SK-N-SH treated with all-trans-retinoic acid at 6 μM for 48 hours (cell line): ENCODE measurements around the gene TTC7B.

Experiments used
- ATAC-seq: fragments of 200-7000 bp; cut with Tn5 transposase; 3 replicates; pipeline ENCODE4 v1.9.1; 2020; ENCODE audit warnings: mild to moderate bottlenecking, moderate library complexity
- ARNTL ChIP-seq: fragments of 450-650 bp; formaldehyde crosslinking; IDR thresholded peaks from 2 replicates; pipeline ENCODE4 v1.5.0; 2020; ENCODE audit warnings: low read depth, mild to moderate bottlenecking, moderate library complexity, borderline replicate concordance
- BACH2 ChIP-seq: fragments of 250-450 bp; sonication (Bioruptor Pico); IDR thresholded peaks from 2 replicates; pipeline ENCODE4 v1.9.0; 2021; ENCODE audit warnings: mild to moderate bottlenecking, borderline replicate concordance
- CREB5 ChIP-seq: fragments of 250-450 bp; sonication (Bioruptor Pico); IDR thresholded peaks from 2 replicates; pipeline ENCODE4 v1.5.1; 2020; ENCODE audit warnings: low read depth, mild to moderate bottlenecking, moderate library complexity
- CSDC2 ChIP-seq: fragments of 250-450 bp; sonication (Bioruptor Pico); IDR thresholded peaks from 2 replicates; pipeline ENCODE4 v1.5.0; 2020; ENCODE audit warnings: mild to moderate bottlenecking, moderate library complexity
- CSRNP3 ChIP-seq: fragments of 250-450 bp; sonication (Bioruptor Pico); IDR thresholded peaks from 2 replicates; pipeline ENCODE4 v1.5.1; 2021; ENCODE audit warnings: mild to moderate bottlenecking, moderate library complexity
- ESRRG ChIP-seq: fragments of 250-450 bp; sonication (Bioruptor Pico); IDR thresholded peaks from 2 replicates; pipeline ENCODE4 v1.6.1; 2021; ENCODE audit warnings: mild to moderate bottlenecking
- ISL1 ChIP-seq: fragments of 250-450 bp; sonication (Bioruptor Pico); IDR thresholded peaks from 2 replicates; pipeline ENCODE4 v2.1.2; 2022; ENCODE audit warnings: mild to moderate bottlenecking, moderate library complexity
- PATZ1 ChIP-seq: fragments of 250-450 bp; sonication (Bioruptor Pico); IDR thresholded peaks from 2 replicates; pipeline ENCODE4 v1.8.0; 2020; ENCODE audit warnings: mild to moderate bottlenecking, moderate library complexity, borderline replicate concordance
- POU6F1 ChIP-seq: fragments of 250-450 bp; sonication (Bioruptor Pico); IDR thresholded peaks from 2 replicates; pipeline ENCODE4 v1.8.0; 2021; ENCODE audit warnings: low read depth, mild to moderate bottlenecking, moderate library complexity, borderline replicate concordance
- PPARA ChIP-seq: fragments of 250-450 bp; sonication (Bioruptor Pico); IDR thresholded peaks from 2 replicates; pipeline ENCODE4 v1.5.0; 2020; ENCODE audit warnings: mild to moderate bottlenecking, borderline replicate concordance
- SNAI2 ChIP-seq: fragments of 250-450 bp; sonication (Bioruptor Pico); IDR thresholded peaks from 2 replicates; pipeline ENCODE4 v1.5.0; 2020; ENCODE audit warnings: mild to moderate bottlenecking, moderate library complexity
- TOX ChIP-seq: fragments of 250-450 bp; sonication (Bioruptor Pico); IDR thresholded peaks from 2 replicates; pipeline ENCODE4 v1.8.0; 2021; ENCODE audit warnings: mild to moderate bottlenecking, moderate library complexity, borderline replicate concordance
- TSHZ2 ChIP-seq: fragments of 250-450 bp; sonication (Bioruptor Pico); IDR thresholded peaks from 2 replicates; pipeline ENCODE4 v1.5.0; 2020; ENCODE audit warnings: mild to moderate bottlenecking, moderate library complexity
- ZC3H10 ChIP-seq: fragments of 250-450 bp; sonication (Bioruptor Pico); IDR thresholded peaks from 2 replicates; pipeline ENCODE4 v1.5.1; 2021; ENCODE audit warnings: mild to moderate bottlenecking, moderate library complexity
- ZFP3 ChIP-seq: fragments of 250-450 bp; sonication (Bioruptor Pico); IDR thresholded peaks from 2 replicates; pipeline ENCODE4 v1.5.0; 2020; ENCODE audit warnings: mild to moderate bottlenecking, moderate library complexity
- ZNF565 ChIP-seq: fragments of 450-650 bp; formaldehyde crosslinking; conservative IDR thresholded peaks from 2 replicates; pipeline ENCODE4 v1.5.0; 2020; ENCODE audit warnings: low read depth, mild to moderate bottlenecking, moderate library complexity
- ZNF70 ChIP-seq: fragments of 450-650 bp; formaldehyde crosslinking; IDR thresholded peaks from 2 replicates; pipeline ENCODE4 v1.5.0; 2020; ENCODE audit warnings: mild to moderate bottlenecking, moderate library complexity
- ZNF8 ChIP-seq: fragments of 450-650 bp; formaldehyde crosslinking; IDR thresholded peaks from 2 replicates; pipeline ENCODE4 v1.5.0; 2020; ENCODE audit warnings: mild to moderate bottlenecking, moderate library complexity

TTC7B gene

GRCh38 chr14:90717916-90718315 lies 98.3 kb downstream of the TTC7B start (continued):
- no peak for TF ChIP-seq CREB5 (CRISPR knock-in tag)
- TF ChIP-seq ZNF8 (CRISPR knock-in tag), result no peak
- no peak for TF ChIP-seq ISL1
- no peak for TF ChIP-seq ZC3H10 (CRISPR knock-in tag)
- TF ChIP-seq PATZ1, result no peak
- no peak for TF ChIP-seq ZNF565 (CRISPR knock-in tag)

- no peak for TF ChIP-seq ZC3H10 (CRISPR knock-in tag)
- TF ChIP-seq POU6F1 (CRISPR knock-in tag), result no peak
- no peak for TF ChIP-seq PATZ1
- TF ChIP-seq ZNF565 (CRISPR knock-in tag), result no peak
- TF ChIP-seq ESRRG (CRISPR knock-in tag), result no peak
- TF ChIP-seq ISL1, result no peak
- no peak for TF ChIP-seq ZNF70 (CRISPR knock-in tag)
- no peak for TF ChIP-seq ZNF8 (CRISPR knock-in tag)
- TF ChIP-seq TSHZ2 (CRISPR knock-in tag), result no peak
- TF ChIP-seq TOX (CRISPR knock-in tag), result no peak
- no peak for TF ChIP-seq CSDC2
- no peak for TF ChIP-seq ARNTL
- TF ChIP-seq PPARA (CRISPR knock-in tag), result no peak
- no peak for TF ChIP-seq SNAI2 (CRISPR knock-in tag)
- TF ChIP-seq ZFP3, result no peak
- no peak for ATAC-seq
These were observed 100.2 kb downstream of the TTC7B start for GRCh38 chr14:90715993-90716392.

- no peak for TF ChIP-seq BACH2 (CRISPR knock-in tag)
- no peak for TF ChIP-seq CSRNP3 (CRISPR knock-in tag)
- TF ChIP-seq ZNF565 (CRISPR knock-in tag), result no peak
- TF ChIP-seq ZNF70 (CRISPR knock-in tag), result no peak
- TF ChIP-seq PPARA (CRISPR knock-in tag), result no peak
- TF ChIP-seq CREB5 (CRISPR knock-in tag), result no peak
- TF ChIP-seq CSDC2, result no peak
- no peak for TF ChIP-seq TOX (CRISPR knock-in tag)
- no peak for TF ChIP-seq TSHZ2 (CRISPR knock-in tag)
- no peak for TF ChIP-seq ESRRG (CRISPR knock-in tag)
- ATAC-seq, result no peak
These were observed 100.7 kb downstream of the TTC7B start for GRCh38 chr14:90715495-90715894.
